GM12872 (cell line): ENCODE measurements around the gene ADK.
A peak's percentile ranks its signal among the peaks of the same experiment; 100 is the strongest.

Experiments used
- TF ChIP-seq, protein P1 (sequence below): IDR thresholded peaks from 3 replicates; pipeline ENCODE4 v1.5.1; 2011; ENCODE audit warnings: low read depth, mild to moderate bottlenecking, low read length, moderate library complexity; ENCODE audit not compliant: insufficient read depth

The ADK gene

DNA sequence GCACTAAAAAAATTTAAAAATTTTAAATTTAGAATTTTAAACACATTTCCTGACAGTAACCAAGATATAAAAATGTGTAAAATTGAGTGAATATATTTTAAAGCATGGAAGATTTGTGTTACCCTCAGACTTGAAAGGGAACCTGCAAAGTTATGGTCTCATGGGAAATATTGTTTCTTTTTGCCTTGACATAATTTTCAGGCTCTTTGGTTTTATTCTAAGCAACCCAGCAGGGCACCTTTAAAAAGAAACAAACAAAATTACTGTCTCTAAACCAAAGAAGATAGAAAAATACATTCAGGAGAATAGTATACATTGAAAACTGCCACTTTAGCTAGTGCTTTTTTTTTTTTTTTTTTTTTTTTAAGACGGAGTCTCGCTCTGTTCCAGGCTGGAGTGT lies 87.5 kb downstream of the ADK start:
- TF ChIP-seq, protein P1, sequence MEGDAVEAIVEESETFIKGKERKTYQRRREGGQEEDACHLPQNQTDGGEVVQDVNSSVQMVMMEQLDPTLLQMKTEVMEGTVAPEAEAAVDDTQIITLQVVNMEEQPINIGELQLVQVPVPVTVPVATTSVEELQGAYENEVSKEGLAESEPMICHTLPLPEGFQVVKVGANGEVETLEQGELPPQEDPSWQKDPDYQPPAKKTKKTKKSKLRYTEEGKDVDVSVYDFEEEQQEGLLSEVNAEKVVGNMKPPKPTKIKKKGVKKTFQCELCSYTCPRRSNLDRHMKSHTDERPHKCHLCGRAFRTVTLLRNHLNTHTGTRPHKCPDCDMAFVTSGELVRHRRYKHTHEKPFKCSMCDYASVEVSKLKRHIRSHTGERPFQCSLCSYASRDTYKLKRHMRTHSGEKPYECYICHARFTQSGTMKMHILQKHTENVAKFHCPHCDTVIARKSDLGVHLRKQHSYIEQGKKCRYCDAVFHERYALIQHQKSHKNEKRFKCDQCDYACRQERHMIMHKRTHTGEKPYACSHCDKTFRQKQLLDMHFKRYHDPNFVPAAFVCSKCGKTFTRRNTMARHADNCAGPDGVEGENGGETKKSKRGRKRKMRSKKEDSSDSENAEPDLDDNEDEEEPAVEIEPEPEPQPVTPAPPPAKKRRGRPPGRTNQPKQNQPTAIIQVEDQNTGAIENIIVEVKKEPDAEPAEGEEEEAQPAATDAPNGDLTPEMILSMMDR, result no peak

DNA sequence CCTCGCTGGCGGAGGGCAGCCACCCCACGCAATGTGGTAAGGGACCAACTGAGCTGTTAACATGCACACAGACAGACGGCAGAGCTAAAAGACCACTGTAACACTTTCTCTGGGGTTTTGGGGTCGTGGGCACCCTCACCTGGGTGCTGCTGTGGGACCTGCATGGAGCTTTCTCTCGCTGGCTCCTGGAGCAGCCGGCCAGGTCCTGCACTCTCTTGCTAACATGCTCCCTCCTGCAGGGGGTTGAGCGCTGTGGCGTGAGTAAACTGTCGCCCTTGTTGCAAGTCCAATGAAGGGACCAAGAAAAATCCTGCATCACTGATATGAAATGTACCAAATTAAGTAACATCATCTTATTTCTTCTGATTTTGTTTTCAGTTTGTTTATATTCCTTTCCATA lies 92.0 kb downstream of the ADK start:
- TF ChIP-seq, protein P1, result no peak

DNA sequence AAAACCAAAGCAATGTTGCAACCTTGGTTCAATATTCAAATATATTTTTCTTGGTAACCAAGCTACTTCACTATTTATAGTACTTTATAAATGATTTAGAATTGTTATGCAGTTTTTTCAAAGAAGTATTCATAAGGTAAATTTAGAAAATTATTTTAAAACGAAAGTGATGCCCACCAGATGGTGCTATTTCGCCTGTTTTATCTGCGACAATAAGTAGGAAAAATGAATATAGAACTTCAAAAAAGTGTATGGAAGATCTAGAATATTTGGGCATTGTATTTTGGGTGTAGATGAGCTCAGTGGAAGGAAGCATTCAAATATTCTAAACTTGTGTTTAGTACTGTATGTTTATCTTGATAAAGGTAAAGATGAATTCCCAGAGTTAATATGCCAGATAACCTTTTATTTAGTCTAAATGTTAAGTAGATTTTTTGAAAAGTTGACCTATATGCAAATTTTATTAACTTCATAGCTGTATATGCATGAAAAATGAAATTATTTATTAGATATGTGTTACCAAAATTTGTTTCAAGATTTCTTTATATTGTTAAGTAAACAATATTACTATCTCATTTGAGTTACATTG lies 93.2 kb downstream of the ADK start:
- TF ChIP-seq, protein P1, result peak; percentile 29; the same call in 1 of the 3 replicates

- TF ChIP-seq, protein P1, result no peak
Observed at GRCh38 chr10:74244807-74245206, 93.8 kb downstream of the ADK start.

- TF ChIP-seq, protein P1, result no peak
Observed at GRCh38 chr10:74246495-74246894, 95.5 kb downstream of the ADK start.

GRCh38 chr10:74249865-74250264 lies 98.8 kb downstream of the ADK start:
- TF ChIP-seq, protein P1, result no peak

- TF ChIP-seq, protein P1, result no peak
Observed at GRCh38 chr10:74255214-74255613, 104.2 kb downstream of the ADK start.
